Esophagus muscularis mucosa (tissue), 3 donors: ENCODE data around the gene WDFY2.

Experiments used
- CTCF ChIP-seq, 3 experiments: fragments of 200-600 bp in 2 of 3; fragments of 450-650 bp in 1 of 3; sonication (generic) in 2 of 3; IDR thresholded peaks; one replicate each; pipeline ENCODE4 v1.5.1; 2017 to 2019; ENCODE audit warnings: antibody characterized with exemption in 3 of 3, mild to moderate bottlenecking in 2 of 3, moderate library complexity in 1 of 3
- EP300 ChIP-seq: sonication (generic); formaldehyde crosslinking; IDR thresholded peaks from one replicate; pipeline ENCODE4 v1.6.1; 2017; ENCODE audit warnings: antibody characterized with exemption

GRCh38 chr13:51794964-51795363, 210.7 kb downstream of the WDFY2 start:
- TF ChIP-seq EP300: no peak
- TF ChIP-seq CTCF (IDR thresholded peaks at IDR 0.05): no peak
